SU-DHL-6 (cell line): Measurements from ENCODE around the gene LCP2.
"Not testable (repeated sequence)": the region's sequence is repeated elsewhere in the genome, so short reads cannot be mapped to it uniquely, and the experiment has no call there.

ENCODE experiments used
- H2AFZ ChIP-seq: fragments of 200-600 bp; sonication (generic); 2 replicates; pipeline ENCODE4 v1.6.1; 2014; ENCODE audit warnings: low read depth, mild to moderate bottlenecking, moderate library complexity, mixed read lengths, antibody characterized with exemption, low read length; ENCODE audit not compliant: severe bottlenecking
- H3F3A ChIP-seq: fragments of 200-600 bp; shearing (Covaris generic); 2 replicates; pipeline ENCODE4 v1.6.0; 2016; ENCODE audit warnings: antibody characterized with exemption, mild to moderate bottlenecking; ENCODE audit not compliant: insufficient read depth
- H3K27ac ChIP-seq: fragments of 200-600 bp; sonication (generic); 2 replicates; pipeline ENCODE4 v1.5.1; 2016; ENCODE audit warnings: low read depth, mild to moderate bottlenecking, low read length, moderate library complexity, mixed read lengths
- H3K27me3 ChIP-seq: fragments of 200-600 bp; sonication (generic), shearing (Covaris generic); 2 replicates; pipeline ENCODE4 v1.6.0; 2014; ENCODE audit warnings: mild to moderate bottlenecking, low read length
- H3K36me3 ChIP-seq: fragments of 200-600 bp; sonication (generic); 2 replicates; pipeline ENCODE4 v1.6.1; 2014; ENCODE audit warnings: mild to moderate bottlenecking, low read length, mixed read lengths
- H3K4me2 ChIP-seq: fragments of 300-600, 200-600 bp; shearing (Covaris generic), sonication (generic); 2 replicates; pipeline ENCODE4 v1.6.0; 2014; ENCODE audit warnings: low read length, low read depth, mild to moderate bottlenecking; ENCODE audit not compliant: poor library complexity, severe bottlenecking
- H3K4me3 ChIP-seq: fragments of 200-600 bp; sonication (generic); 2 replicates; pipeline ENCODE4 v1.5.1; 2014; ENCODE audit warnings: antibody characterized with exemption, low read length, mild to moderate bottlenecking, mixed read lengths; ENCODE audit not compliant: insufficient read depth, poor library complexity, severe bottlenecking
- H3K79me2 ChIP-seq: fragments of 200-600 bp; sonication (generic); 2 replicates; pipeline ENCODE4 v1.6.1; 2014; ENCODE audit warnings: mild to moderate bottlenecking, low read length, moderate library complexity; ENCODE audit not compliant: insufficient read depth
- H3K9ac ChIP-seq: fragments of 200-600 bp; sonication (generic); 2 replicates; pipeline ENCODE4 v1.7.0; 2014; ENCODE audit warnings: mild to moderate bottlenecking, low read length
- H3K9me2 ChIP-seq: fragments of 200-600 bp; sonication (generic); replicated peaks from 2 replicates; pipeline ENCODE4 v1.6.1; 2014; ENCODE audit warnings: low read length; ENCODE audit not compliant: insufficient read depth
- H3K9me3 ChIP-seq: fragments of 200-600 bp; sonication (generic); 2 replicates; pipeline ENCODE4 v1.6.1; 2014; ENCODE audit warnings: low read length, mixed read lengths; ENCODE audit not compliant: insufficient read depth
- H4K20me1 ChIP-seq: fragments of 200-600 bp; sonication (generic); 2 replicates; pipeline ENCODE4 v1.6.1; 2014; ENCODE audit warnings: low read depth, mild to moderate bottlenecking, antibody characterized with exemption, low read length, moderate library complexity, mixed read lengths
- EZH2phosphoT487 ChIP-seq: fragments of 200-600 bp; sonication (generic), shearing (Covaris generic); conservative IDR thresholded peaks from 2 replicates; pipeline ENCODE4 v1.6.1; 2018; ENCODE audit warnings: mild to moderate bottlenecking, antibody characterized with exemption, low read length, moderate library complexity, mixed read lengths
- TF ChIP-seq, protein P1 (sequence below): fragments of 200-600 bp; sonication (generic); IDR thresholded peaks from one replicate; pipeline ENCODE4 v1.5.1; 2017; ENCODE audit warnings: antibody characterized with exemption, mild to moderate bottlenecking, low read length, moderate library complexity; ENCODE audit not compliant: insufficient read depth, poor library complexity, severe bottlenecking

Gene LCP2

DNA sequence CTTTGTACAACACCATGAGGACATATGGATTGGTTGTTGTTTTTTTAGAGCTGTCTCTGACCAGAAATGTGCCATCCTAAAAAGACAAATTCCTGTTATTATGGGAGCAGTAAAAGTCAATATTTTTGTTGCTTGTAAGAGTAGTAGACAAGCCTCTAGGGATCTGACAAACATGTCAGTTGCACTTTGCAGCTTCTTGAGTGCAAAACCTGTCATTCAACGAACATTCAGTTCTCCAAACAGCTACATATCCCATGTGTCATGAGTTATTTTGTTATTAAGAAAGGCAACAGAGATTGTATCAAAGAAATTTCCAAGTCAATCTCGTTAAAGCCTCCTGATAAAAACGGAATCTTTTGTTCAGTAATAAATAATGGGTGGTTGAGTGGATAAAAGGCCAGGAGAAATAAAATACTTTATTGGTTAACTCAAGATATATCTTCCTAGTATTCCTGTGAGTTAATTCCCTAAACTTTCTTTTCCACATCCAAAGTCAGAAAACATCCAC lies 46.7 kb downstream of the LCP2 start:
- no peaks in the 10 kb centered on the region for H3F3A ChIP-seq
- no peak overlapping the region for H3K27ac ChIP-seq
- no peak overlapping the region for H3K9ac ChIP-seq
- H3K27me3 ChIP-seq = no peaks in the 10 kb centered on the region
- H2AFZ ChIP-seq = no peak overlapping the region
- no peaks in the 10 kb centered on the region for H4K20me1 ChIP-seq
- no peak overlapping the region for H3K4me3 ChIP-seq
- no peaks in the 10 kb centered on the region for H3K79me2 ChIP-seq
- H3K36me3 ChIP-seq = no peaks in the 10 kb centered on the region
- no peak for TF ChIP-seq EZH2phosphoT487
- TF ChIP-seq, protein P1, sequence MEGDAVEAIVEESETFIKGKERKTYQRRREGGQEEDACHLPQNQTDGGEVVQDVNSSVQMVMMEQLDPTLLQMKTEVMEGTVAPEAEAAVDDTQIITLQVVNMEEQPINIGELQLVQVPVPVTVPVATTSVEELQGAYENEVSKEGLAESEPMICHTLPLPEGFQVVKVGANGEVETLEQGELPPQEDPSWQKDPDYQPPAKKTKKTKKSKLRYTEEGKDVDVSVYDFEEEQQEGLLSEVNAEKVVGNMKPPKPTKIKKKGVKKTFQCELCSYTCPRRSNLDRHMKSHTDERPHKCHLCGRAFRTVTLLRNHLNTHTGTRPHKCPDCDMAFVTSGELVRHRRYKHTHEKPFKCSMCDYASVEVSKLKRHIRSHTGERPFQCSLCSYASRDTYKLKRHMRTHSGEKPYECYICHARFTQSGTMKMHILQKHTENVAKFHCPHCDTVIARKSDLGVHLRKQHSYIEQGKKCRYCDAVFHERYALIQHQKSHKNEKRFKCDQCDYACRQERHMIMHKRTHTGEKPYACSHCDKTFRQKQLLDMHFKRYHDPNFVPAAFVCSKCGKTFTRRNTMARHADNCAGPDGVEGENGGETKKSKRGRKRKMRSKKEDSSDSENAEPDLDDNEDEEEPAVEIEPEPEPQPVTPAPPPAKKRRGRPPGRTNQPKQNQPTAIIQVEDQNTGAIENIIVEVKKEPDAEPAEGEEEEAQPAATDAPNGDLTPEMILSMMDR = no peak
- H3K4me2 ChIP-seq = no peak overlapping the region
- no peaks in the 10 kb centered on the region for H3K9me2 ChIP-seq
- no peaks in the 10 kb centered on the region for H3K9me3 ChIP-seq

DNA sequence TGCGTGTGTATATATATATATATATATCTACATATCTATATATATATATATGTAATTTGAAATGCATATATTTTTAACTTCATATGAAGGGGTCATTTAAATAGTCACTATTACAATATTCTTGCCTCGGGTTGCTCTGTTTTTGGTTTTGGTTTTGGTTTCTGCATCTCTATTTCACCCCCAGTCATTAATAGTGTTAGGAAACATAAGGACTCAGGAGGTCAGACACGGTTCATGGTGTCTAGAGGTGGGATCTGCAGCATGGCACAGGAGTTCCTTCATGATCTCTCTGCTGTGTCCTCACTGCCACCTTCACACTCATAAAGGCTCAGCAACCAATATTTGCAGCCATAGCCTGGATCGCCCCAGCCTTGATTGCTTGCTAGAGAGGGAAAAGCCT lies 48.2 kb downstream of the LCP2 start:
- no peaks in the 10 kb centered on the region for H3K9me2 ChIP-seq
- no peaks in the 10 kb centered on the region for H3K79me2 ChIP-seq
- H3K4me2 ChIP-seq = no peak overlapping the region
- H3K27me3 ChIP-seq = no peaks in the 10 kb centered on the region
- no peak overlapping the region for H3K27ac ChIP-seq
- no peak overlapping the region for H3K4me3 ChIP-seq
- H4K20me1 ChIP-seq = no peaks in the 10 kb centered on the region
- TF ChIP-seq, protein P1 = no peak
- TF ChIP-seq EZH2phosphoT487 = no peak
- H3F3A ChIP-seq = no peaks in the 10 kb centered on the region
- no peaks in the 10 kb centered on the region for H3K36me3 ChIP-seq
- H3K9me3 ChIP-seq = no peaks in the 10 kb centered on the region
- no peak overlapping the region for H3K9ac ChIP-seq
- H2AFZ ChIP-seq = no peak overlapping the region

DNA sequence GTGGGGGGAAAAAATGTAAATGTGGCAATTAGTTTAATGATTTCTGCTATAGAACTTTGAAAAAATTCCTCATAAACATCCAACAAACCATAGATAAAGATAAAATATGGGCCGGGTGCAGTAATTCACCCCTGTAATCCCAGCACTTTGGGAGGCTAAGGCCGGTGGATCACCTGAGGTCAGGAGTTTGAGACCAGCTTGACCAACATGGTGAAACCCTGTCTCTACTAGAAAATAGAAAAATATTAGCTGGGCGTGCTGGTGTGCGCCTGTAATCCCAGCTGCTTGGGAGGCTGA lies 48.7 kb downstream of the LCP2 start:
- H3K9ac ChIP-seq, H3K36me3 ChIP-seq, H3K27me3 ChIP-seq, H3K9me2 ChIP-seq, H4K20me1 ChIP-seq, H3K27ac ChIP-seq, H3K4me2 ChIP-seq, H3K4me3 ChIP-seq, H2AFZ ChIP-seq, H3K9me3 ChIP-seq, H3K79me2 ChIP-seq, H3F3A ChIP-seq: not testable (repeated sequence)

DNA sequence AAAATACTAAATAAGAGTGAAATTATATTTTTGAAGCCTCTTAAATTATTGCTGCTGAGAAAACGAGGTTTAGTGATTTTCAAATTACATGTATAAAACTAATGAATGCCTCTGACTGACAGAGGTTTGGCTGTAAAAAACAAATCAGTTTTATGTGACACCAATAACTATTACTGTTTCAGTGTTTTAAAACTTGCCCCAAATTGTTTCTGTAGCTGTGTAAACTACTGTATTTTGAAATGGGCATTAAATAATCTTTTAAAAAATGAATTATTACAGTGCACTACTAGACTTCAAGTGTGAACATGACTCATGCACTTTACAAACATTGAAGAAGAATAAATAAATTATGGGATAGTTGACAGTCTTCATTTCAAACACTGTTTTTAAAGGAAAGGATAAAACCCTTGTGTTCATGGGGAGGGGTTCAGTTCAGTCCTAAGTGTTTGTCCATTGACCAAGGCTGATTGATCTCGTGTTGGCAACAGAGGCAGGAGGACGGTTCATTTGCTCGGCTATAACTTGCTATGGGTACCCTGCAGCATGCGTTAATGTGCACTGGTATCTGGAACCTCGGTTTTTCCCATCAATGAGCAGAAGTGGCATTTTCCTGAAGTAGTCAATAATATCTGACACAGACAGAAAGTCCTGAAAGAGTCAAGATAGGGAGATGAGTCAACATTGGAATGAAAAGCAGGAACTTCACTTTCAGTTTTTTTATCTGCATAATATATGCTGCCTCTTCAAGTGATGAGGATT lies 49.2 kb downstream of the LCP2 start:
- H3F3A ChIP-seq = no peaks in the 10 kb centered on the region
- no peak overlapping the region for H3K4me3 ChIP-seq
- no peaks in the 10 kb centered on the region for H3K27me3 ChIP-seq
- TF ChIP-seq, protein P1 = no peak
- no peak for TF ChIP-seq EZH2phosphoT487
- no peak overlapping the region for H3K4me2 ChIP-seq
- no peaks in the 10 kb centered on the region for H3K9me3 ChIP-seq
- H3K36me3 ChIP-seq = no peaks in the 10 kb centered on the region
- H3K9ac ChIP-seq = no peak overlapping the region
- no peak overlapping the region for H2AFZ ChIP-seq
- H3K79me2 ChIP-seq = no peaks in the 10 kb centered on the region
- H3K9me2 ChIP-seq = no peaks in the 10 kb centered on the region
- H4K20me1 ChIP-seq = no peaks in the 10 kb centered on the region
- no peak overlapping the region for H3K27ac ChIP-seq
